H9 (cell line): Measurements from ENCODE around the gene ATP6V0B. TPM values are rescaled to one million over a fixed set of nuclear protein-coding genes. Genes with fewer than 3 reads are reported as not detected.

Experiments
- DNase-seq: peaks from one replicate; pipeline ENCODE4 v3.0.0-alpha.2; 2017
- H2AFZ ChIP-seq: one replicate; pipeline ENCODE4 v1.6.1; 2013; ENCODE audit warnings: mild to moderate bottlenecking, low read length, control low read depth, moderate library complexity
- H2AK5ac ChIP-seq: 2 replicates; pipeline ENCODE4 v1.6.1; 2013; ENCODE audit warnings: low read length, control low read depth, mixed read lengths; ENCODE audit not compliant: insufficient read length
- H2BK120ac ChIP-seq: one replicate; pipeline ENCODE4 v1.6.1; 2013; ENCODE audit warnings: low read depth, mild to moderate bottlenecking, low read length, control low read depth, inconsistent platforms; ENCODE audit not compliant: poor library complexity, severe bottlenecking
- H2BK12ac ChIP-seq: 2 replicates; pipeline ENCODE4 v1.6.1; 2013; ENCODE audit warnings: low read length, control low read depth, mixed read lengths, low read depth; ENCODE audit not compliant: insufficient read length
- H2BK15ac ChIP-seq: 2 replicates; pipeline ENCODE4 v1.6.1; 2013; ENCODE audit warnings: low read depth, low read length, control low read depth
- H2BK20ac ChIP-seq: one replicate; pipeline ENCODE4 v1.6.1; 2013; ENCODE audit warnings: low read depth, mild to moderate bottlenecking, low read length, control low read depth, inconsistent platforms; ENCODE audit not compliant: poor library complexity, severe bottlenecking
- H2BK5ac ChIP-seq: 2 replicates; pipeline ENCODE4 v1.6.1; 2013; ENCODE audit warnings: low read length, control low read depth, mixed read lengths; ENCODE audit not compliant: insufficient read length
- H3K14ac ChIP-seq: 2 replicates; pipeline ENCODE4 v1.6.1; 2013; ENCODE audit warnings: low read length, control low read depth; ENCODE audit not compliant: insufficient read depth
- H3K18ac ChIP-seq: 2 replicates; pipeline ENCODE4 v1.6.1; 2013; ENCODE audit warnings: low read depth, mild to moderate bottlenecking, mixed read lengths, low read length, control low read depth; ENCODE audit not compliant: insufficient read length
- H3K23ac ChIP-seq: 2 replicates; pipeline ENCODE4 v1.6.1; 2013; ENCODE audit warnings: low read length, control low read depth, mixed read lengths, low read depth; ENCODE audit not compliant: insufficient read length
- H3K23me2 ChIP-seq: 2 replicates; pipeline ENCODE4 v1.6.1; 2013; ENCODE audit warnings: low read depth, mild to moderate bottlenecking, mixed read lengths, low read length, control low read depth; ENCODE audit not compliant: insufficient read length, poor library complexity, severe bottlenecking
- H3K27ac ChIP-seq: 2 replicates; pipeline ENCODE4 v1.5.1; 2013; ENCODE audit warnings: low read length, control low read depth, mixed read lengths, low read depth; ENCODE audit not compliant: insufficient read length
- H3K27me3 ChIP-seq: 2 replicates; pipeline ENCODE4 v1.6.1; 2013; ENCODE audit warnings: low read length, control low read depth, inconsistent platforms; ENCODE audit not compliant: insufficient read depth
- H3K4ac ChIP-seq: 2 replicates; pipeline ENCODE4 v1.6.1; 2013; ENCODE audit warnings: low read depth, mild to moderate bottlenecking, control low read depth, inconsistent platforms, low read length, moderate library complexity
- H3K4me1 ChIP-seq: 2 replicates; pipeline ENCODE4 v1.6.1; 2013; ENCODE audit warnings: low read length, control low read depth, inconsistent platforms; ENCODE audit not compliant: insufficient read depth
- H3K4me2 ChIP-seq: 2 replicates; pipeline ENCODE4 v1.6.1; 2013; ENCODE audit warnings: low read length, control low read depth, mixed read lengths; ENCODE audit not compliant: insufficient read length, insufficient read depth
- H3K56ac ChIP-seq: 2 replicates; pipeline ENCODE4 v1.6.1; 2013; ENCODE audit warnings: low read depth, mild to moderate bottlenecking, mixed read lengths, low read length, control low read depth; ENCODE audit not compliant: insufficient read length
- H3K79me1 ChIP-seq: 2 replicates; pipeline ENCODE4 v1.6.1; 2013; ENCODE audit warnings: low read depth, mild to moderate bottlenecking, moderate library complexity, low read length, control low read depth, inconsistent platforms; ENCODE audit not compliant: insufficient read depth, poor library complexity, severe bottlenecking
- H3K79me2 ChIP-seq: 2 replicates; pipeline ENCODE4 v1.6.1; 2013; ENCODE audit warnings: low read length, control low read depth, inconsistent platforms; ENCODE audit not compliant: insufficient read depth
- H3K9ac ChIP-seq: 2 replicates; pipeline ENCODE4 v1.6.1; 2013; ENCODE audit warnings: low read length, control low read depth, mixed read lengths; ENCODE audit not compliant: insufficient read length; ENCODE audit errors: extremely low read depth
- H3K9me3 ChIP-seq: one replicate; pipeline ENCODE4 v1.6.1; 2013; ENCODE audit warnings: low read depth, low read length, inconsistent platforms; ENCODE audit not compliant: control insufficient read depth
- H3T11ph ChIP-seq: one replicate; pipeline ENCODE4 v1.6.1; 2013; ENCODE audit warnings: mild to moderate bottlenecking, low read length, control low read depth, inconsistent platforms
- H4K20me1 ChIP-seq: one replicate; pipeline ENCODE4 v1.6.1; 2013; ENCODE audit not compliant: control insufficient read depth, insufficient read length, insufficient read depth
- H4K5ac ChIP-seq: 2 replicates; pipeline ENCODE4 v1.6.1; 2013; ENCODE audit warnings: low read depth, mild to moderate bottlenecking, mixed read lengths, low read length, control low read depth; ENCODE audit not compliant: insufficient read length
- H4K8ac ChIP-seq: replicated peaks from 2 replicates; pipeline ENCODE4 v1.6.1; 2013; ENCODE audit warnings: low read length, control low read depth, mixed read lengths, low read depth; ENCODE audit not compliant: insufficient read length
- H4K91ac ChIP-seq: 2 replicates; pipeline ENCODE4 v1.6.1; 2013; ENCODE audit warnings: low read depth, mild to moderate bottlenecking, moderate library complexity, mixed read lengths, low read length, control low read depth; ENCODE audit not compliant: insufficient read length
- H3K27ac Mint-ChIP-seq, 3 experiments: 2 replicates in 2 of 3; 3 replicates in 1 of 3; pipeline ENCODE4 v1.8.0; 2020 to 2021; ENCODE audit warnings: mixed read lengths in 3 of 3, mild to moderate bottlenecking in 1 of 3, moderate library complexity in 1 of 3
- H3K27me3 Mint-ChIP-seq: 2 replicates; pipeline ENCODE4 v1.8.0; 2021; ENCODE audit warnings: low read depth, mild to moderate bottlenecking, moderate library complexity, mixed read lengths
- H3K36me3 Mint-ChIP-seq, 3 experiments: 2 replicates in 2 of 3; 3 replicates in 1 of 3; pipeline ENCODE4 v1.8.0; 2020 to 2021; ENCODE audit warnings: low read depth in 3 of 3, mixed read lengths in 3 of 3; ENCODE audit not compliant: insufficient read depth in 1 of 3
- H3K4me1 Mint-ChIP-seq, 2 experiments: 2 replicates each; pipeline ENCODE4 v1.8.0; 2020; ENCODE audit warnings: mixed read lengths in 2 of 2
- H3K4me3 Mint-ChIP-seq, 2 experiments: 2 replicates in 1 of 2; 3 replicates in 1 of 2; pipeline ENCODE4 v1.8.0; 2020 to 2021; ENCODE audit warnings: mild to moderate bottlenecking in 2 of 2, mixed read lengths in 2 of 2, moderate library complexity in 1 of 2
- H3K9me3 Mint-ChIP-seq, 2 experiments: 2 replicates in 1 of 2; 3 replicates in 1 of 2; pipeline ENCODE4 v1.8.0; 2020; ENCODE audit warnings: mild to moderate bottlenecking in 2 of 2, mixed read lengths in 2 of 2, moderate library complexity in 1 of 2
- CTCF ChIP-seq: fragments of 200-600 bp; sonication (generic); conservative IDR thresholded peaks from 3 replicates; pipeline ENCODE4 v1.8.0; 2021; ENCODE audit warnings: antibody characterized with exemption, mild to moderate bottlenecking
- WGBS: extraction: QIAGEN DNeasy Blood & Tissue Kit; methylation state at CpG from one replicate; pipeline ENCODE4 v1.1.7; 2013; ENCODE audit warnings: missing lambda C conversion rate, low lambda C conversion rate, mixed read lengths; ENCODE audit not compliant: insufficient read length; ENCODE audit errors: extremely low coverage; 5-methylcytosine and 5-hydroxymethylcytosine counted together
- total RNA-seq: library from RNA; stranded (reverse); gene quantifications from 2 replicates; pipeline ENCODE4 v1.2.1, GENCODE V29; 2021

ATP6V0B gene
- total RNA-seq, 1 experiment from 2014 or later = 131 TPM

GRCh38 chr1:43978264-43978550, 3.4 kb downstream of the ATP6V0B start:
- Histone ChIP-seq H3K27me3 (no peaks in the 10 kb centered on the region), H2AFZ (no peak overlapping the region), H3K23me2 (peaks cover 23% of the 10 kb centered on the region), H3K14ac (no peak overlapping the region), H3K56ac (no peak overlapping the region), H3K27ac (no peak overlapping the region), H4K5ac (no peak overlapping the region), H2AK5ac (no peak overlapping the region), H3K4ac (no peak overlapping the region), H2BK12ac (no peak overlapping the region), H3K23ac (no peak overlapping the region), H4K20me1 (no peaks in the 10 kb centered on the region), H2BK20ac (no peak overlapping the region), H4K91ac (no peak overlapping the region), H3K4me2 (peak overlapping the region; percentile 62), H3T11ph (no peak overlapping the region), H3K4me1 (peaks cover 8% of the 10 kb centered on the region; the same call in 1 of the 2 replicates), H3K79me1 (peaks cover 6% of the 10 kb centered on the region), H3K18ac (no peak overlapping the region), H4K8ac (no peak overlapping the region), H2BK15ac (no peak overlapping the region), H2BK5ac (no peak overlapping the region), H3K9ac (no peak overlapping the region), H3K79me2 (peaks cover 3% of the 10 kb centered on the region; the same call in 1 of the 2 replicates), H2BK120ac (no peak overlapping the region), H3K9me3 (no peaks in the 10 kb centered on the region)
- Mint-ChIP-seq H3K27me3 (no peaks in the 10 kb centered on the region), H3K4me3 (peak overlapping the region; percentile 89 to 95), H3K4me1 (peaks cover 36 to 41% of the 10 kb centered on the region in 2 experiments), H3K36me3 (peaks cover 18 to 44% (median 44%) of the 10 kb centered on the region in 3 experiments; a peak in 6 of 7 replicates), H3K9me3 (no peaks in the 10 kb centered on the region; a peak in 1 of 5 replicates), H3K27ac (peak overlapping the region in 2 of 3 experiments; percentile 94 to 96; a peak in 1 of 7 replicates)
- WGBS = no CpG with 5 or more reads among the region's 5 CpGs
- TF ChIP-seq CTCF = no peak
- no peak for DNase-seq
